Left lung (tissue), 10 donors: ENCODE measurements around the gene FUT8. TPM values are rescaled to one million over a fixed set of nuclear protein-coding genes. Genes with fewer than 3 reads are reported as not detected.
A peak's percentile ranks its signal among the peaks of the same experiment; 100 is the strongest.

Experiments
- ATAC-seq: fragments of 200-7000 bp; cut with Tn5 transposase; one replicate; pipeline ENCODE4 v1.9.1; 2020; ENCODE audit warnings: moderate library complexity
- DNase-seq, 4 donors: peaks; one replicate each; pipeline ENCODE4 v3.0.0-alpha.2; 2013 to 2020
- H3K27ac ChIP-seq, 2 donors: fragments of 200-600 bp; sonication (generic) in 1 of 2; one replicate each; pipeline versions ENCODE4 v1.5.0 to v1.8.0; 2020 to 2021
- H3K27me3 ChIP-seq, 2 donors: fragments of 200-600 bp; sonication (generic) in 1 of 2; one replicate each; pipeline versions ENCODE4 v1.5.0 to v1.8.0; 2020 to 2021
- H3K36me3 ChIP-seq, 2 donors: fragments of 200-600 bp; sonication (generic) in 1 of 2; one replicate each; pipeline versions ENCODE4 v1.5.0 to v1.8.0; 2020 to 2021
- H3K4me1 ChIP-seq, 2 donors: fragments of 200-600 bp; one replicate each; pipeline ENCODE4 v1.8.0; 2021
- H3K4me3 ChIP-seq, 2 donors: fragments of 200-600 bp; sonication (generic) in 1 of 2; one replicate each; pipeline versions ENCODE4 v1.5.0 to v1.8.0; 2020 to 2021; ENCODE audit warnings: mild to moderate bottlenecking in 1 of 2
- H3K9me3 ChIP-seq, 2 donors: fragments of 200-600 bp; sonication (generic) in 1 of 2; one replicate each; pipeline versions ENCODE4 v1.5.0 to v1.8.0; 2020 to 2021
- CTCF ChIP-seq, 2 donors: fragments of 200-600 bp; sonication (generic) in 1 of 2; IDR thresholded peaks; one replicate each; pipeline versions ENCODE4 v1.5.0 to v1.8.0; 2021; ENCODE audit warnings: antibody characterized with exemption in 2 of 2
- intact Hi-C, 2 donors: fragments of 100-400 bp; cut with DNase I; formaldehyde crosslinking; loops; one replicate each; pipeline versions ENCODE4 v1.11.2 to v1.14.2; 2022
- polyA plus RNA-seq, 6 donors: library from polyadenylated mRNA; unstranded; fragments of 120-200 nt; gene quantifications; one replicate each; pipeline ENCODE4 v1.2.1, GENCODE V29; 2013; ENCODE audit not compliant: insufficient read length in 6 of 6
- total RNA-seq, 2 donors: library from RNA; stranded (reverse); fragmentation: NEBNext Ultra II Directional; extraction: Animal tissue kit (Norgen Biotek cat#: 25700); gene quantifications; one replicate each; pipeline ENCODE4 v1.2.1, GENCODE V29; 2021
- donor health status: DM: no; HTN: yes; CAD: no.
- donor health status: DM: no; HTN: no; CAD: no.

FUT8 gene
- total and polyA plus RNA-seq, 8 donors: 28.7 to 41.1 (median 33.9) TPM

- ATAC-seq (no peak), DNase-seq (no peak)
- no peaks in the 10 kb centered on the region for H3K9me3 ChIP-seq
- H3K4me3 ChIP-seq: no peak overlapping the region
- no peak for TF ChIP-seq CTCF (IDR thresholded peaks at IDR 0.05)
- intact Hi-C loops: no loop called here
- no peaks in the 10 kb centered on the region for H3K4me1 ChIP-seq
- no peaks in the 10 kb centered on the region for H3K27me3 ChIP-seq
- H3K36me3 ChIP-seq: no peaks in the 10 kb centered on the region
- H3K27ac ChIP-seq: no peak overlapping the region
Observed at GRCh38 chr14:65554837-65555236, 142.3 kb downstream of the FUT8 start.

- TF ChIP-seq CTCF (IDR thresholded peaks at IDR 0.05): no peak
- Histone ChIP-seq H3K4me3 (no peak overlapping the region), H3K27me3 (no peaks in the 10 kb centered on the region), H3K36me3 (no peaks in the 10 kb centered on the region), H3K9me3 (no peaks in the 10 kb centered on the region), H3K27ac (no peak overlapping the region), H3K4me1 (no peaks in the 10 kb centered on the region)
- no peak for ATAC-seq
- no peak for DNase-seq
- intact Hi-C loops: no loop called here
Observed at GRCh38 chr14:65555358-65555757, 142.8 kb downstream of the FUT8 start.

GRCh38 chr14:65558363-65558762 lies 145.8 kb downstream of the FUT8 start:
- no peak overlapping the region for H3K4me3 ChIP-seq
- H3K36me3 ChIP-seq: no peaks in the 10 kb centered on the region
- no peaks in the 10 kb centered on the region for H3K9me3 ChIP-seq
- H3K27ac ChIP-seq: no peak overlapping the region
- ATAC-seq: no peak
- H3K4me1 ChIP-seq: no peaks in the 10 kb centered on the region
- H3K27me3 ChIP-seq: no peaks in the 10 kb centered on the region
- no peak for TF ChIP-seq CTCF (IDR thresholded peaks at IDR 0.05)
- DNase-seq: peak in 1 of 4 donors; percentile 2
- intact Hi-C loops: no loop called here

- no peak overlapping the region for H3K4me3 ChIP-seq
- no peak for TF ChIP-seq CTCF (IDR thresholded peaks at IDR 0.05)
- no peak for DNase-seq
- no peak overlapping the region for H3K27ac ChIP-seq
- H3K27me3 ChIP-seq: no peaks in the 10 kb centered on the region
- no peaks in the 10 kb centered on the region for H3K9me3 ChIP-seq
- intact Hi-C loops: no loop called here
- no peaks in the 10 kb centered on the region for H3K36me3 ChIP-seq
- no peaks in the 10 kb centered on the region for H3K4me1 ChIP-seq
- ATAC-seq: no peak
Observed at GRCh38 chr14:65560340-65561027, 148.0 kb downstream of the FUT8 start.

- H3K27ac ChIP-seq: no peak overlapping the region
- ATAC-seq (no peak), DNase-seq (no peak)
- intact Hi-C loops: no loop called here
- no peaks in the 10 kb centered on the region for H3K27me3 ChIP-seq
- no peaks in the 10 kb centered on the region for H3K9me3 ChIP-seq
- no peak overlapping the region for H3K4me3 ChIP-seq
- no peaks in the 10 kb centered on the region for H3K4me1 ChIP-seq
- no peaks in the 10 kb centered on the region for H3K36me3 ChIP-seq
- no peak for TF ChIP-seq CTCF (IDR thresholded peaks at IDR 0.05)
Observed at GRCh38 chr14:65564370-65564769, 151.8 kb downstream of the FUT8 start.
